ENCODE results near the gene XXYLT1. TPM values are rescaled to one million over a fixed set of nuclear protein-coding genes. Genes with fewer than 3 reads are reported as not detected.

XXYLT1 gene
- total and polyA plus RNA-seq, 2 of the 8 experiments (the other 6 are each of a cell fraction or from before 2014, with no cell fraction given): 18.9 to 23.8 TPM

DNA sequence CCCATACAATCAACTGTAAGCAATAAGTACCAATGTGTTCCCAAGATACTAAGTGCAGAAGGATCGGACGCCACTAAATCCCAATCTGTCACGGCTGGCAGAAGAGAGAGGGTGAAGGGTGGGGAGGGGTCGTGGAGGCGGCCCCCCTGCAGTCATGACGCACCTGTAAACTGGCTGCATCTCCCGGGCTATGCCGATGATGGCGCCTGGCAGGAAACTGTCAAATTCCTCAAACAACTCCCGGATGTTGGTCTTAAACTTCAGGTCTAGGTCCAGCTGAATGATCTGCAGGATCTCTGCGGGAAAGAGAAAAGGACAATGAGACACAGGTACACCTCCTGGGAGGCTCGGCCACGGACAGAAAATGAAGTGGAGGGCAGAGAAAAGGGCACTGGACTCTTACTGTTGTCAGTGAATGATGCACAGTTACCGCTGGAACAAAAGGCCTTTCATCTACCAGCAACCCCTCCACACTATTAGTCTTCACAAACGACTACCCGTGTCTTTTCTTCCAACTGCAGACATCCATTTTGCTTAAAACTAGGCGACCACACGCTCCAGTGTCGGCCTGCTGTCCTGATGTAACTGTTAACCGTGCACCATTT, 114.6 kb downstream of the XXYLT1 start:
- Histone ChIP-seq H4K8ac (ENCODE audit: extremely low read depth, insufficient read depth, low read length) (no peak overlapping the region), H3K4me2 (ENCODE audit: insufficient read depth in 1 of 2, low read depth in 2 of 2, low read length in 2 of 2) (no peak overlapping the region), H4K91ac (replicated peaks; ENCODE audit: insufficient read length, low read length) (peak overlapping the region; percentile 11), H4K5ac (ENCODE audit: insufficient read length, low read depth, low read length) (no peak overlapping the region), H3K4ac (replicated peaks; ENCODE audit: insufficient read length, low read depth, low read length) (no peak overlapping the region), H3K4me3 (ENCODE audit: extremely low read depth in 1 of 4, insufficient read depth in 2 of 4, low read depth in 3 of 4, low read length in 4 of 4) (no peak overlapping the region), H3K14ac (ENCODE audit: insufficient read length) (no peak overlapping the region), H2AFZ (ENCODE audit: low read length) (no peak overlapping the region), H2BK15ac (ENCODE audit: low read length) (no peak overlapping the region), H2BK5ac (ENCODE audit: low read depth, low read length) (no peak overlapping the region), H2AK5ac (ENCODE audit: low read depth, low read length) (no peak overlapping the region), H3K23me2 (ENCODE audit: low read depth, low read length) (no peaks in the 10 kb centered on the region), H3K79me2 (ENCODE audit: control insufficient read depth in 1 of 2, insufficient read depth in 2 of 2, low read length in 2 of 2) (peaks cover 0 to 8% of the 10 kb centered on the region in 2 experiments; a peak in 2 of 4 replicates), H2BK120ac (replicated peaks; ENCODE audit: low read depth, low read length) (no peak overlapping the region), H2BK12ac (ENCODE audit: low read depth, low read length) (no peak overlapping the region), H3K56ac (replicated peaks; ENCODE audit: insufficient read length, low read depth, low read length) (no peak overlapping the region), H2BK20ac (ENCODE audit: low read length) (no peak overlapping the region), H4K20me1 (replicated peaks in 1 of 2; ENCODE audit: control insufficient read depth in 1 of 2, insufficient read depth in 2 of 2, low read length in 2 of 2) (no peaks in the 10 kb centered on the region), H3K79me1 (ENCODE audit: low read depth, low read length) (peaks cover 11% of the 10 kb centered on the region; the same call in 1 of the 2 replicates), H3K9me3 (ENCODE audit: insufficient read depth in 2 of 2, low read depth in 1 of 2, low read length in 1 of 2) (no peaks in the 10 kb centered on the region), H3K23ac (ENCODE audit: insufficient read length) (no peak overlapping the region), H3K36me3 (ENCODE audit: control insufficient read depth in 2 of 4, insufficient read depth in 4 of 4, low read length in 3 of 4) (no peaks in the 10 kb centered on the region), H3K27me3 (replicated peaks in 1 of 4; ENCODE audit: control insufficient read depth in 3 of 4, extremely low read depth in 1 of 4, insufficient read depth in 3 of 4, low read length in 3 of 4) (no peaks in the 10 kb centered on the region), H3K4me1 (replicated peaks in 1 of 4; ENCODE audit: control insufficient read depth in 3 of 4, insufficient read depth in 4 of 4, low read length in 3 of 4) (peaks cover 13 to 40% (median 25%) of the 10 kb centered on the region in 4 experiments), H3K18ac (ENCODE audit: extremely low read depth, low read length) (no peak overlapping the region), H3K9ac (replicated peaks in 1 of 4; ENCODE audit: extremely low read depth in 1 of 4, low read depth in 3 of 4, low read length in 3 of 4) (no peak overlapping the region), H3K27ac (ENCODE audit: low read depth, low read length) (no peak overlapping the region)
- WGBS, 2 experiments (ENCODE audit: extremely low coverage in 1 of 2, insufficient coverage in 1 of 2, insufficient read length in 1 of 2, insufficient replicate concordance in 2 of 2, low coverage in 1 of 2, low lambda C conversion rate in 2 of 2, missing lambda C conversion rate in 1 of 2): 87% methylated on average over 17 of the region's 20 CpGs; no CpG with 5 or more reads in 1 of the 2 experiments
- CTCF ChIA-PET (ENCODE audit: partially characterized antibody): no interaction called here
- POLR2A ChIA-PET (ENCODE audit: partially characterized antibody): interaction anchor here (1.4 kb wide), 1 partner anchor 8 kb away, joined by 4 read pairs; no protein-coding TSS in a partner anchor
- DNase-seq (ENCODE audit: low read depth in 1 of 2, low spot score in 2 of 2): no peak
- no peak for FAIRE-seq
